Measurements from ENCODE around the gene PDZD4. TPM values are rescaled to one million over a fixed set of nuclear protein-coding genes. Genes with fewer than 3 reads are reported as not detected.

The PDZD4 gene
- total RNA-seq, 2 experiments from 2014 or later = 0.80 to 1.1 TPM

DNA sequence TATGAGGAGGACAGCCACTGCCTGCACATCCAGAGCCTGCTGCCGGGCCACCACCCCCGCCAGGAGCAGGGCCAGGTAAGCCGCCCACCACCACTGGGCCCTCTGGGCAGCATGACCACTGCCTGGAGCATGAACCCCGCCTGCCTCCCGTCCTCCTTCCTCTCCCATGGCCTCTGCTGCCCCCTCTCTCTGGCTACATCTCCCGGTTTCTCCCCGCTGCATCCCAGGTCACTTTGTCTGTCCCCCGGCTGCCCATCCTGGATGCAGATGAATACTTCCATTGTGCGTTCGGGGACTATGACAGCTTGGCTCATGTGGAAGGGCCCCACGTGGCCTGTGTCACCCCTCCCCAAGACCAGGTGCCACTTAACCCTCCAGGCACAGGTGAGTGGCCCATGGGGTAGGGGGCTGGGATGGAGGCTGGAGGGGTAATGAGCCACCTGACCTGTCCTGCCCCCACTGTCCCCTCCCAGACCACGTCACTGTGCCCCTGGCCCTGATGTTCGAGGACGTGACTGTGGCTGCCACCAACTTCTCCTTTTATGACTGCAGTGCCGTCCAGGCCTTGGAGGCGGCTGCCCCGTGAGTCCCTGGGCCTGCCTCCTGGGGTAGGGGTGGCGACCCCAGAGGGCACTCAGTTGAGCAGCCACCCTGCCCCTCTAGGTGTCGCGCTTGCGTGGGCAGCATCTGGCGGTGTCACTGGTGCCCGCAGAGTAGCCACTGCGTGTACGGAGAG, 60.3 kb downstream of the PDZD4 start:
- DNase-seq = no peak
- Mint-ChIP-seq H3K9me3 (no peaks in the 10 kb centered on the region), H3K4me3 (no peak overlapping the region), H3K4me1 (peaks cover 5% of the 10 kb centered on the region), H3K27me3 (no peaks in the 10 kb centered on the region), H3K27ac (no peak overlapping the region), H3K36me3 (no peaks in the 10 kb centered on the region)
- POLR2A ChIA-PET = no interaction called here
- ATAC-seq (ENCODE audit: low read depth) = no peak

DNA sequence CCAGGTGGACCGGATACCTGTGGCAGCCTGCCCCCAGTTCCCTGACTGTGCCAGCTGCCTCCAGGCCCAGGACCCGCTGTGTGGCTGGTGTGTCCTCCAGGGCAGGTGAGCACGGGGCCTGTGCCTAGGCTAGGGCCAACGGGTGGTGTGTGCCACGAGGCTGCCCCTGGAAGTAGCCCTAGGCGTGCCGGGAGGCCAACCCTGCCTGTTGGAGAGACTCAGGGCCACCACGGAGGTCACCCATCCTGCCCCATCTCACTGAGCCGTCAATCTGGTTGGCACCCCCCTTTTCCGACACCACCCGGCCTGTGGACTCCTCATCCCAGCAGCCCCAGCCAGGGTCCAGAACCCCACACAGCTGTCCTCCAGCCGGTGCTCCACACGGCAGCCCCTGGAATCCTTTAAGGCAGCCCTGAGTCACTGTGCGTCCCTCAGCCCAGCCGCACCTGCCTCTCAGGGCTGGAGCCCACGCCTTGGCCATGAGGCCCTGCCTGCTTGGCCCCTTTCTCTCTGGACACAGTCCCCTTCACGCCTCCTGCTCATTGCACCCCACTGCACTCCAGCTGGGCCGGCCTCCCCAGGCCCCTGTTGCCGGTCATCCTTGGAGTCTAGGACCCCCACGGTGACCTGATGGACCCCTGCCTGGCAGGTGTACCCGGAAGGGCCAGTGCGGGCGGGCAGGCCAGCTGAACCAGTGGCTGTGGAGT, 61.0 kb downstream of the PDZD4 start:
- Mint-ChIP-seq H3K27ac (no peak overlapping the region), H3K4me3 (no peak overlapping the region), H3K9me3 (no peaks in the 10 kb centered on the region), H3K27me3 (no peaks in the 10 kb centered on the region), H3K4me1 (peaks cover 5% of the 10 kb centered on the region), H3K36me3 (no peaks in the 10 kb centered on the region)
- ATAC-seq (ENCODE audit: low read depth) (no peak), DNase-seq (no peak)
- POLR2A ChIA-PET = no interaction called here

DNA sequence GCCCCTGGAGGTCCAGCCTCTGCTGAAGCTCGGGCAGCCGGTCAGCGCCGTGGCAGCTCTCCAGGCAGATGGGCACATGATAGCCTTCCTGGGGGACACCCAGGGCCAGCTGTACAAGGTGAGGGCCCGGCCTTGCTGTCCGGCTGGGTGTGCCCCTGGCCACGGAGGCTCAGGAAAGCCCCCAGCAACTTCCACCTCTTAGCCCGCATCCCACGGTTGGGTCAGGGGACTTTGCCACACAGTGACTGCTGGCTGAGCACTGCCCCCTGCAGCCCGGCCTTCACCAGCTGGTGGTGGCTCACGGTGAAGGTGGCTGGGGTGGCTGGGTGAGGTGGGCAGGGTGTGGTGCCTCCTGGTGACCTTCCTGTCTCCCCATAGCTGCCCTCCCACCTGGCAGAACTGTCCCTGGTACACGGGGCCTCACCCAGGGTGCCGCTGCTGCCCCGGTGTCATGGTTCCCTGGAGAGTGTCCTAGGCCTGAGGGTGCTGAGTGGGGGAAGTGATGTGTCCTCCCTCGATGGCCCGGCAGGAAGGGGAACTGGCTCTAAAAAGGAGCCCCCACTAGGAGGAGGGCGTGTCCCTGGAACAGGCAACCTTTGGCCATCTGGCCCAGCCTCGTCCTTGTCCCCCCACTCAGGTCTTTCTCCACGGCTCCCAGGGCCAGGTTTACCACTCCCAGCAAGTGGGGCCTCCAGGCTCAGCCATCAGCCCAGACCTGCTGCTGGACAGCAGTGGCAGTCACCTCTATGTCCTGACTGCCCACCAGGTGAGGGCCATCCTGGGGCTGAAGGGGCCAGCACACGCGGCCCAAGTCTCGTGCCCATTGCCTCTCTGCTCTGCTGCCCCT, 61.8 kb downstream of the PDZD4 start:
- POLR2A ChIA-PET = no interaction called here
- H3K9me3 Mint-ChIP-seq = no peaks in the 10 kb centered on the region

DNA sequence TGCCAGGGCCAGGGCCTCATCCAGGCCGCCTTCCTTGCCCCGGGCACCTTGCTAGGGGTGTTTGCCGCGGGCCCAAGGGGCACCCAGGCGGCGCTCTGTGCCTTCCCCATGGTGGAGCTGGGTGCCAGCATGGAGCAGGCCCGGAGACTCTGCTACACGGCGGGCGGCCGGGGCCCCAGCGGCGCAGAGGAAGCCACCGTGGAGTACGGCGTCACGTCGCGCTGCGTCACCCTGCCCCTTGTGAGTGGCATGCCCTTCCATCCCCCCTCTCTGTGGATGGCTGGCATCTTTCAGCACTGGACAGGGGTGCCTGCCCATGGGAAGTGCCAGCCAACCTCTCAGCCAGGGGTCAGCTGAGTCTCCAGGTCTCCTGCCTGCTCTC, 62.7 kb downstream of the PDZD4 start:
- H3K4me1 Mint-ChIP-seq = peaks cover 9% of the 10 kb centered on the region
- peak; percentile 24 for DNase-seq
- no peaks in the 10 kb centered on the region for H3K27me3 Mint-ChIP-seq
- no peaks in the 10 kb centered on the region for H3K36me3 Mint-ChIP-seq
- H3K4me3 Mint-ChIP-seq = no peak overlapping the region
- H3K27ac Mint-ChIP-seq = no peak overlapping the region
- no peak for ATAC-seq (ENCODE audit: low read depth)
- POLR2A ChIA-PET = no interaction called here
- H3K9me3 Mint-ChIP-seq = no peaks in the 10 kb centered on the region

More for the DNA sequence above, 61.8 kb downstream of the PDZD4 start:
- DNase-seq = peak; percentile 25
- H3K36me3 Mint-ChIP-seq = no peaks in the 10 kb centered on the region
- H3K4me3 Mint-ChIP-seq = no peak overlapping the region
- ATAC-seq (ENCODE audit: low read depth) = no peak
- H3K27ac Mint-ChIP-seq = no peak overlapping the region
- no peaks in the 10 kb centered on the region for H3K27me3 Mint-ChIP-seq
- H3K4me1 Mint-ChIP-seq = peaks cover 9% of the 10 kb centered on the region

DNA sequence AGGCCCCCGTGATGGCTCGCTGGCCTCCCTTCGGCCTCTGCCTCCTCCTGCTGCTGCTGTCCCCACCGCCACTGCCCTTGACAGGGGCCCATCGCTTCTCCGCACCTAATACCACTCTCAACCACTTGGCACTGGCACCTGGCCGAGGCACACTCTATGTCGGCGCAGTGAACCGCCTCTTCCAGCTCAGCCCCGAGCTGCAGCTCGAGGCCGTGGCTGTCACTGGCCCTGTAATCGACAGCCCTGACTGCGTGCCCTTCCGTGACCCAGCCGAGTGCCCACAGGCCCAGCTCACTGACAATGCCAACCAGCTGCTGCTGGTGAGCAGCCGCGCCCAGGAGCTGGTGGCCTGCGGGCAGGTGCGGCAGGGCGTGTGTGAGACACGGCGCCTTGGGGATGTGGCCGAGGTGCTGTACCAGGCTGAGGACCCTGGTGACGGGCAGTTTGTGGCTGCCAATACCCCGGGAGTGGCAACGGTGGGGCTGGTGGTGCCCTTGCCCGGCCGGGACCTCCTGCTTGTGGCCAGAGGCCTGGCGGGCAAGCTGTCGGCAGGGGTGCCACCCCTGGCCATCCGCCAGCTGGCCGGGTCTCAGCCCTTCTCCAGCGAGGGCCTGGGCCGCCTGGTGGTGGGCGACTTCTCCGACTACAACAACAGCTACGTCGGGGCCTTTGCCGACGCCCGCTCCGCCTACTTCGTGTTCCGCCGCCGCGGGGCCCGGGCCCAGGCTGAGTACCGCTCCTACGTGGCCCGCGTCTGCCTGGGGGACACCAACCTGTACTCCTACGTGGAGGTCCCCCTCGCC, 63.3 kb downstream of the PDZD4 start:
- H3K36me3 Mint-ChIP-seq = no peaks in the 10 kb centered on the region
- no peaks in the 10 kb centered on the region for H3K9me3 Mint-ChIP-seq
- no peaks in the 10 kb centered on the region for H3K27me3 Mint-ChIP-seq
- POLR2A ChIA-PET = no interaction called here
- peak overlapping the region; percentile 87 for H3K27ac Mint-ChIP-seq
- H3K4me3 Mint-ChIP-seq = peak overlapping the region; percentile 71
- DNase-seq = peak; percentile 23
- H3K4me1 Mint-ChIP-seq = peaks cover 9% of the 10 kb centered on the region
- no peak for ATAC-seq (ENCODE audit: low read depth)

DNA sequence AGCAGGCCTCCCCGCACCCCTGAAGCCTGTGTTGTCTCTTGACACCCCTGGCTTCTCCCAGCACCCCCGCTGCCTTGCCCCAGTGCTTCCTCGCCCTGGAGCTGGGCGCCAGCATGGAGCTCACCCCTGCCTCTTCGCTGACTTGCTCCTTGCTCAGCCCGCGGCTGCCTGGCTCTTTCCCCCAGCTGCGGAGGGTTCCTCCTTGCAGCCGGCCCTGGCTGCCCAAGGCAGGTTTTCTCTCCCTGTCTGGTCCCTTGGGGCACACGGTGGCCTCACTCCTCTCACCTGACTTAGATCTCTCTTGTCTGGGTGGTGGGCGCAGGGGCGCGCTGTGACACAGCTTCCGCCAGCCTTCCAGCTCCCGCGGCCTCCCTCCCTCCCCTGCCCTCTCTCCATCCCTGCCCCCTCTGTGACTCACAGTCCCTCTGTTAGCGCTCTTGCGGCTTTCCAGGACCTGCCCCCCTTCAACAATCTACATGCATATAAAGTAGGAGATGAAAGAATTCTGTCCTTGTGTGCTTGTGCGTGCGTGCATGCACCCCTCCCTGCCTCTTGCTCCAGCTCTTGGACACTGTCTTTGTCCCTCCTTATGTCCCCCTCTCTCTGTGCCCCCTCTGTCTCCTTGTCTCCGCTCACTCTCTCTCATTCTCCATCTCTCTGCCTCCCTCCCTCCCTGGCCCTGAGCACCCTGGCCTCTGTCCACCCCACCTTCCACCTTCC, 64.1 kb downstream of the PDZD4 start:
- peak overlapping the region; percentile 87 for H3K27ac Mint-ChIP-seq
- POLR2A ChIA-PET = no interaction called here

DNA sequence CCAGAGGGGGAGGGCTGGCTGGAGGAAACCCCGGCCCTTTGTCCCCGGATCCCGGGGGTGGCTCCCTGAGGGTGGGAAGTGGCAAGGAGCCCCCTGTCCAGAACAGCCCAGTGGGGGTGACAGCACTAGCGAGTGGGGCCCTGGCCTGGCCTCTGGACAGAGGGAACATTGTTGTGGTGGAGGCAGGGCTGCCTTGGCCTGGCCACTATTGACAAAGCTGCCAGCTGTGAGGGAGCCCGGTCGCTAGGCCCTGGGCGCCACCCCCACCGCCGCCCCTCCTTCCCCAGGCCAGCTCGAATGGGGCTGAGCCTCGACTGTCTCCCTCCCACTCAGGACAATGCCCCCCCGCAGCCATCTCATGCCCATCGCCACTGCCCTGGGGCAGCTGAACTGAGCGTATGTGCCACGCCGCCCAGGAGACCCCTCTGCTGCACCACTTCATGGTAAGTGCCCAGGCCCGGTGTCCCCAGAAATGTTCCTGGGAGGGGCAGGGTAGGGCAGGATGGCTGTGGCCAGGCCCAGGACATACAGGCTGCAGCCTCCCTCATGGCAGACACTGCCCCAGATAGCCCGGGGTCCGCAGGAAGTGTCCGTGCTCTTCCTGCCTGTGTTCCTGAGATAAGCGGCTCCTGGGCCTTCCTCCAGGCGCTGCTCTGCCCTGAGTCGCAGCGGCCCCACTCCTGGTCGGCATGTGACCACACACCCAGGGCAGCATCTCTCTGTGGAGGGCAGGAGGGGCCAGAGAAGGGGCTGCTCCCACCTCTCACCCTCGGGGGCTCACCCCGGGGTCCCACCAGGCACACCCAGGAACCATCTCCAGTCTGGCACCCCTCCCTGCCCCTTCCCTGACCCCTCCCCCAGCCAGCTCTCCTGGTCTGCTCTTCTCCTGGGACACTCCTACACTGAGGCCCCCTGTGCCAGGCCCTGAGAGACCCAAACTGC, 64.9 kb downstream of the PDZD4 start:
- POLR2A ChIA-PET = no interaction called here
- no peaks in the 10 kb centered on the region for H3K27me3 Mint-ChIP-seq
- DNase-seq = peak; percentile 20
- ATAC-seq (ENCODE audit: low read depth) = no peak
- no peak overlapping the region for H3K27ac Mint-ChIP-seq
- peaks cover 9% of the 10 kb centered on the region for H3K4me1 Mint-ChIP-seq
- H3K4me3 Mint-ChIP-seq = peak overlapping the region; percentile 71
- no peaks in the 10 kb centered on the region for H3K36me3 Mint-ChIP-seq
- H3K9me3 Mint-ChIP-seq = no peaks in the 10 kb centered on the region

More for the DNA sequence above, 64.1 kb downstream of the PDZD4 start:
- no peaks in the 10 kb centered on the region for H3K36me3 Mint-ChIP-seq
- peak overlapping the region; percentile 71 for H3K4me3 Mint-ChIP-seq
- ATAC-seq (ENCODE audit: low read depth) = peak; percentile 70
- H3K9me3 Mint-ChIP-seq = no peaks in the 10 kb centered on the region
- no peaks in the 10 kb centered on the region for H3K27me3 Mint-ChIP-seq
- H3K4me1 Mint-ChIP-seq = peaks cover 9% of the 10 kb centered on the region
- peak; percentile 41 for DNase-seq

DNA sequence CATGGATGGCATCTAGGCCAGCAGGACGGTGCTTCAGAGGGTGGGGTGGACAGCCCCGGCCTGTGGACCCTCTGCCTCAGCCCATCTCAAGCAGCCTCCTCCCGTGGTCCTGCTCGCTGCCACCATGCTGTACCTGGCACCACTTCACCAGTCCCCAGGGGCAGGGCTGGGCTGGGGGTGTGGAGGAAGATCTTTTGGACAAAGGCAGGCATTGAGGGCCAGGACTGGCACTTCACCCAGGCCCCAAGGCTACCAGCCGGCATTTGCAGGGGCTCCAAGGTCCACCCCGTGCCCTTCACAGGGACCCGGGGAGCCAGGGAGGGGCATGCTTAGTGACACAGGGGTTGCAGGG, 65.6 kb downstream of the PDZD4 start:
- Mint-ChIP-seq H3K27me3 (no peaks in the 10 kb centered on the region), H3K4me3 (no peak overlapping the region), H3K36me3 (no peaks in the 10 kb centered on the region), H3K4me1 (peaks cover 9% of the 10 kb centered on the region), H3K27ac (no peak overlapping the region), H3K9me3 (no peaks in the 10 kb centered on the region)
- ATAC-seq (ENCODE audit: low read depth) (no peak), DNase-seq (peak; percentile 27)
- POLR2A ChIA-PET = no interaction called here

DNA sequence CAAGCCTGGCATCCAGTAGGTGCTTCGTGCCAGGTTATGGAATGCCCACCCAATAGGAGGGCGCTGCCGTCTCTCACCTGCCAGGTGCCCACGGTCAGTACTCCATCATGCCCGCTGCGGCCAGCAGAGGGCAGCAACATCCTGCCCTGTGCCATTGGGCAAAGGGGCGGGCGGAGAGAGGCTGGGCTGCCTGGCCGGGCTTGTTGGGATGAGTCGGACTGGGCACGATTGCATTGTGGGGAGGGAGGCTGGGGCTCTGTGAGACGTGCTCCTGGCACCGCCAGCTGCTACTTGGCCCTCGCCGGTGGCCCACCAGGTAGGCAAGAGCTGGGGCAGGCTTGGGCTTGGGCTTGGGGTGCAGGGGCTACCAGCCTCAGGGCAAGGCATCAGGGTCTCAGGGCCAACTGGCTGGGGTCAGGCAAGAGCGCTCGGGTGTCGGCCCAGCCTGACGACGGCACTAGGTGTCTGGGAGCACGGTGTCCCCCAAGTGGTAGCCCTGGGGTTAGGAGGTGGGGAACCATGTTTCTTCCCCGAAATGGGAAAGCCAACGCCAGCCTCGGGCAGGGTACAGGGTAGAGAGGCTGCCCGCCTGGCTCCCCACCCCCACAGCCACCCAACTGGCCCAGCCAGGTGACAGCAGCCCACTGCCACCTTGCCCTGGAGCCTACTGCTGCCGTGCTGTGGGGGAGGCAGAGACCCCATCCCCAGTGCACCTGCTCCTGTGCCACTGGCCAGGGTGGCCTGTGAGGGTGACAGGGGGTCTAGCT, 66.2 kb downstream of the PDZD4 start, which contains the start of gene PLXNB3:
Gene PLXNB3, plus strand, starts transcription at position 261 of the 767 bp plus-strand sequence. CDS start 1,287 bp downstream, outside the sequence.
- H3K4me3 Mint-ChIP-seq = peak within 1 kb of the TSS; percentile 44
- H3K36me3 Mint-ChIP-seq = no peaks in the 10 kb centered on the region
- no peaks in the 10 kb centered on the region for H3K27me3 Mint-ChIP-seq
- DNase-seq (peak; percentile 81), ATAC-seq (ENCODE audit: low read depth) (peak; percentile 71)
- H3K4me1 Mint-ChIP-seq = peaks cover 9% of the 10 kb centered on the region
- no peaks in the 10 kb centered on the region for H3K9me3 Mint-ChIP-seq
- no peak within 1 kb of the TSS for H3K27ac Mint-ChIP-seq
- POLR2A ChIA-PET = no interaction called here

DNA sequence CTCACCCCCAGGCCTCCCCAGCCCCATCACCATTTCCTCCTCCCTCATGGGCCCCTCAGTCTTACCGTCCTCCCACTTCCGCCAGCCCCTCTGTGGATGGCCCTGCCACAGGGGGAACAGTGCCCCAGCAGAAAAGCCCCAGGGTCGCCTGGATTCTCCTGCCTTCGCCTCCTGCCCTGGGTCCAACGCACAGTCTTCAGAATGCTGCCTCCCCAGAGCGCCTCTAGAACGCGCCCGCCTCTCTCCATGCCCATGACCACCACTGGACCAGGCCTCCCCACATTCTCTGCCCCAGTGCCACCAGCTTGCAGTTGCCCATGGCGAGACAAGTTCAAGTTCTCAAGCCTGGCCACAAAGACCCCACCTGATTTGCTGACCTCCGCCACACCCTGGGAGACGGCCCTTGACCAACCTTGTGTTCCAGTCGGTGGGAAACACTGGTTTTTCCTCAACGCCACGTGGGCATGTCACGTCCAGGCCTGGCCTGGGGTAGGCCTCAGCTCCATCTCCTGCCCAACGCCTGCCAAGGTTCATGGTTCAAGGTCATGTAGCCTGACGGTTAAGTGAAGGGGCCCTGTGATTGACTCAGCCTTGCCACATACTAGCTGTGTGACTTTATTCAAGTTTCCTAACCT, 66.9 kb downstream of the PDZD4 start:
- Mint-ChIP-seq H3K4me1 (peaks cover 9% of the 10 kb centered on the region), H3K27ac (no peak overlapping the region), H3K27me3 (no peaks in the 10 kb centered on the region), H3K4me3 (no peak overlapping the region), H3K9me3 (no peaks in the 10 kb centered on the region), H3K36me3 (no peaks in the 10 kb centered on the region)
- ATAC-seq (ENCODE audit: low read depth) (no peak), DNase-seq (no peak)
- POLR2A ChIA-PET = no interaction called here

DNA sequence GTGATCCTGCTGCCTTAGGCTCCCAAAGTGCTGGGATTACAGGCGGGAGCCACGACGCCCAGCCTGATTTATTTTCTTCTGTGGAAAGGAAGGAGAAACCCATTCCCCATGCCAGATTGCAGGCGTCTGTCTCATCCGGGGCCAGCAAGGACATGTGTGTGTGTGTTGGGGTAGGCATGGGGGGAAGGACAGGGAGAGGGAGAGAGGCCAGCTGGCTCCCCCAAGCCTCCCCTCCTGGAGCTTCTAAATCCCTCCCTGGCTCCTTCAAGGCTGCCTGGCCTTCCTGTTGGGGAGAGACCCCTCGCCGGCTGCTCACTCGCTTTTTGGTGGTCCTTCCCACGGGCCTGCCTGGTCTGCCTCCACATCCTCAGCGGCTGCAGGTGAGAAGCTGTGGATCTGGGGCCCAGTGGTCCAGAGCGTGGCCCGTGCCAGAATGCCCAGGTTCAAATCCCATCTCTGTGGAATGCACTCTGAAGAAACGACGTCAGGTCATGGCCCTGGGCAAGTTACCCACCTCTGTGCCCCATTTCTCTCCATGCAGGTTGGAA, 67.6 kb downstream of the PDZD4 start:
- DNase-seq (no peak), ATAC-seq (ENCODE audit: low read depth) (no peak)
- Mint-ChIP-seq H3K9me3 (no peaks in the 10 kb centered on the region), H3K4me1 (peaks cover 9% of the 10 kb centered on the region), H3K27me3 (no peaks in the 10 kb centered on the region), H3K36me3 (no peaks in the 10 kb centered on the region), H3K27ac (no peak overlapping the region), H3K4me3 (no peak overlapping the region)
- POLR2A ChIA-PET = no interaction called here
